ENCODE measurements around the gene DUSP10.

Gene DUSP10

DNA sequence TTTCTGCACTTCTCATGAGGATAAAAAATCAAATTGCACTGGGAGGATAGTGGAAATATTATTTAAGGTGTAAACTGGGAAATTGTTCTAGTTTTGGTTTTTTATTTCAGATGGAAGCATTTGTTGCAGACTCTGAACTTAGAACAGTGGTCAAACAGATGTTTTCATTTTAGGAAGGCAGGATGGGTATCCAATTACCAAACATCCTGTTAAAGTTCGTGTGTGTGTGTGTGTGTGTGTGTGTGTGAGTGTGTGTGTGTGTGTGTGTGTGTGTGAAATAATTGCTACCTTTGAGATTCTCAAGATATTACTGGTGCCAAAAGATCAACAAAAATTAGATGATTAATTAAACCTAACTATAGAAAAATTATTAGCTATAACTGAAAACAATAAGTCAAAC, 24.3 kb upstream of the DUSP10 start:
- no peak overlapping the region for H3K4me3 ChIP-seq (ENCODE audit: low read depth, low read length)

DNA sequence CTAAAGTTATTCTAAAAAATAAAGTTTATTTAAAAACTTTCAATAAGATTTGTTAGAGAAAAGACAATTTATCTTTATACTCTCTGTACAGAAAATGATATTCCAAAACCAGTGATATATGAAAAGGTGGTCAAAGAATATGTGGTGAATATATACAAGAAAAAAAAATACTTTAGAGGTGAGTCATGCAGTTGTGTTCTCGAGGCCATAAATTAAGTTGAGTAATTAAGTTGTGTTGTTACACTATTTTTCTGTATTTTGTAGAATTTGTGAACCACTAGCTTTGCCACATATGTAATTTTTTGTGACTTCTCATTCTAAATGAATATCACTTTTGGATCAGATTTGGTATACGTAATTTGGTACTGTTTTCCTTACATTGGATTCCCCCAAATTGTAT, 23.6 kb upstream of the DUSP10 start:
- no peak overlapping the region for H3K4me3 ChIP-seq (ENCODE audit: low read depth, low read length)

DNA sequence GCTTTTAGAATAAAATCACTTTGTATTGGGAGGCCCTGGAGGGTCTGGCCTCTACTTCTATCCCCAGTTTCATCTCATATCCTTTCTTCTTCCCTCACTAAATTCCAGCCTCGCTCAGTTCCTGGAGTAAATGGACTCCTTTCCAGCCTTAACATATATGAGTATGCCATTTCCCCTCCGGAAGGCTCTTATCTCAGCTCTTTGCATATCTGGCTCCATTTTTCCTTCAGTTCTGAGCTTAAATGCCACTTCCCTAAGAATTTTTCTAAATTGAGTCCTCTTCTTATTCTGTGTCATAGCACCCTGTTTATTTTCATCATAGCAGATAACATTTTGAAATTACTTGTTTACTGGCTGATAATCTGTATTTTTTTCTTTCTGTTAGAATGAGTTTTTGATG, 20.2 kb upstream of the DUSP10 start:
- H3K4me3 ChIP-seq (ENCODE audit: low read depth, low read length), result no peak overlapping the region

DNA sequence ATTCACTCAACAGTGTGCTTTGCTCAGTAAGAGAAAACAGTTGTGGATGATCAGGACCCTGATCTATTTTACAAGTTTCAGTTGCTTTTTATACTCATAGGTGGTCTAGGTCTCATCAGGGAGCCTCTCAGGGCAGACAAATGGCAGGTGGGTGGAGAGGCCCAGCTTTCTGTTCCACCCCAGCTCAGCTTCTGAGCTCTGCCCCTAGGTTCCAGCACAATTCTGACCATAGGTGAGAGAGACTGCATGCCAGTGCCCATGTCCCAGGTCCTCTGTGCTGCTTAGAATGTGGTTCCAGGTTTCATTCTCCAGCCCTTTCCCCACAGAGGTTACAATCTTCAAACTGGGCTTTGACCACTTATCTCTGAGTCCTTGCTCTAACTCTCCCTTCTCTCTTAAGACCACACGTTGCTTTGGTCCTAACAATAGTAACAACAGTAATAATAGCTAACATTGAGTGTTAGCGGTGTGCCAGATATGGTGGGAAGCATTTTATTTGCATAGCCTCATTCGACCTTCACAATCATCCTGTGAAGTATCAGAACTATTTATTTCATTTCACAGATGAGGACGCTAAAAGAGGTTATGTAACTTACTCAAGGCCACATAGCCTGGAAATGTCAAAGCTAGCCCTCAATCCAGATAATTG, 19.6 kb upstream of the DUSP10 start:
- H3K4me3 ChIP-seq (ENCODE audit: low read depth, low read length), result no peak overlapping the region

DNA sequence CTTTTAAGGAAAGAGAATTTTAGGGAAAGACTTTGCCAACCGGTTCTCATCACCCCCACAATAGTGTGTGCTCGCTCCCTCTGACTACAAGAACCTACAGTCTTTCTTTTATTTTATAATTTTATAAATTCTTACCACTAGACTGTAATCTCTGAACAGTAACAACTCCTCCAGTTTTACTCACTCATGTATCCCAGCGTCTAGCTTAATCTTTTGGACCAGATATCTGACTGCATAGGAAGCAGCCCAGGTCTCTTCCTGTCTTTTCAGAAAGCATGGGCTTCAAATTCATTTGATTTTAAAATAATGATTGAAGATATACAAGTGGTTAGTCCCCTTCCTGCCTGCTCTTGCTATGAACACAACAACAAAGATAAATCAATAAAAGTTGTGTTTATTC, 19.0 kb upstream of the DUSP10 start:
- H3K4me3 ChIP-seq (ENCODE audit: low read depth, low read length), result no peak overlapping the region

DNA sequence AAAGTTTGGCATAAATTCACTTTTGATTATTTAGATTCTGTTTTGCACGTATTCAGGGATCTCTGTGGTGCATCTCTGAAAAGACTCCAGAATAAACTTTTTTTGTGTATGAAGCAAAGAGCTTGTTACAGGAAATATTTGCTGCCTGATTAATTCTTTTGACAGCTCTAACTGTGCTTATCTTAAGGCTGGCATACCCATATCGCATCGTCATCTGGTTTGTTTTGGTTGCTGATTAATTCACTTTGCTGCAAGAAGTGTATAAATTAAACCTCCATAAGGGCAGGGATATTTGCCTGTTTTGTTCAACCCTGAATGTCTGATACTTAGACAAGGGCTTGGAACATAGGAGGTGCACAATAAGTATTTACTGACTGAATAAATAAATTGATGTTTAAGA, 17.5 kb upstream of the DUSP10 start:
- no peak overlapping the region for H3K4me3 ChIP-seq (ENCODE audit: low read depth, low read length)

DNA sequence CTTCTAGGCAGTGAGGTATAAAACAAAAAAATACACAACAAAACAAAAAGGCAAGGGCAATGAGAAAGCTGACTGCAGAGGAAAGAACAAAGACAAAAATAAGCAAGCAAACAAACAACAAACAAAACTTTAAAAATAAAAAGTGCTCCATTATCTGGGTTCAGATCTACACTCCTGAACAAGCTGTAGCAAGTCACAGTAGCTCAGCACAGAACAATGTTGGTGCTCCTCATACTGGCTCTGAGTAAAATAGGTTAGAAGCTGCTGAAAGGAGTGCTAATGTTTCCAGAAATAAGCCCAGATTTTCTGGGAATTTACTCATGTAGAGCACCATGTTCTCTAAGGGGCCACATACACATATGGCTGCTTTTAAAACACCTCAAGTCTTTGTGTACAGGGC, 16.6 kb upstream of the DUSP10 start:
- H3K4me3 ChIP-seq (ENCODE audit: low read depth, low read length), result no peak overlapping the region

DNA sequence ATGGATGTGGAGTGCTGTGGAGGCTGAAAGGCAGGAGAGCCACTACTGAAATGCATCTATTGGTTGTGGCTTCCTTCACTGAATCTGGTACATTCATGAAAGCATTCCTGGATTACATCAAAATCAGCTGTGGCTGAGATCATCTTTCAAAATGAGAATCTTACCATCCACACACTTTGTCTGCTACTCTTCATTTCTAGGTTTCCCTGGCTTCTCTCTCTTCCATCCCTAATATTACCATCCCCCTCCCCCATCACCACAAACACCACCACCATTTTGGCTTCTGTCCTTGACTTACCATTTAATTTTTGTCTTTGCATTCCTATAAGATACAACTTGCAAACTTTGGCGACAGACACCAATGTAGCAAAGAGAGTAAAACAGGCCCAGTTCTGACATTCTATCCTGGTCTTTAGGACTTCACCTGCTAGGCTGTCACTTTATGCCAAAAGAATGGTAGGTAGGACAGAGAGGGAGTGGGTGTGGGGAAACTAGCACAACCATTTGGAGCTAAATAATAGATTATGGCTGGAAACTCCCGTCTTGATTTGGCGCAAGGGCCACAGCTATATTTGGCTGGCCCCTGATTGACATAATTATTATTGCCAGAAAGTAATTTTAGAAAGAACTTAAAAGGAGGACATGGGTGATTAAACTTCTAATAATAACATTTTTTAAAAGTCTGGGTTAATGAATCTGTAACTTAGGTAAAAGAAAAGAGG, 15.1 kb upstream of the DUSP10 start:
- H3K4me3 ChIP-seq (ENCODE audit: low read depth, low read length), result no peak overlapping the region

DNA sequence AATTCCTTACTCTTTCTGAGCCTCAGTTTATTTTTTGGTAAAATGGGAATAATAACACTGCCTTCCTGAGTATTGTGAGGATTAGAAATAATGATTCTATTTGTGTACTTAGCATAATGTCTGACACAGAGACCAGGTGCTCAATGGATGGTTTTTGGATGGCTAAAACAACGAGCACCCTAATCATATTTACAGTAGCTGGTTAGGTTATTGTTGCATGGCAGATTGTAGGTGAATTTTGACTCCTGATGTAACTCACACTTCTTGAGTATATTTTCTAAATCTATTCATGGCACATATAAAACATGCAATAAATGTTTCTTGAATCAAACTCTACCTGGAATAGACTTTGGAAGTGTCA, 11.9 kb upstream of the DUSP10 start:
- H3K4me3 ChIP-seq (ENCODE audit: low read depth, low read length), result no peak overlapping the region

DNA sequence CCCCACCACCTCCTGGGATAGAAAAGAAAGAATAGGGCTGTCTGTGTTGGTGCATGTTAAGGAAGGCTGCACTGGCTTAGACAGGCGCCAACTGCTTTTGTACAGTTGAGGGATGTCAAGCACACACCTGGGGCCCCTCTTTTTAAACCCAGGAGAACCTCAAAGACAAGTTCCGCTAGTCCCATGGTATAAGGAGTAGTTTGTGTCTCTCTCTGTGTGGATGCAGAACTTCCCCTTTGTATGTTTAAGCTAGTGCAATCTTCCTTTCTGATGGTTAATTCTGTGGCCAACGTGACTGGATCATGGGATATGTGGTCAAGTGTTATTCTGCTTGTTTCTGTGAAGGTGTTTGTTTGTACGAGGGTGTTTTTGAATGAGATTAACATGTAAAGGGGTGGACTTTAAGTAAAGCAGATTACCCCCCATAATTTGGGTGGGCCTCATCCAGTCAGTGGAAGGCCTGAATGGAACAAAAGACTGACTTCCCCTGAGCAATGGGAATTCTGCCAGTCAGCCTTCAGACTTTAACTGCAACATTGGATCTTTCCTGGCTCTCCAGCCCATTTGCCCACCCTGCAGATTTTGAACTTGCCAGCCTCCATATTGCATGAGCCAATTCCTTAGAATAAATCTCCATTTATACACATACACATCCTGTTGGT, 9.5 kb upstream of the DUSP10 start:
- H3K4me3 ChIP-seq (ENCODE audit: low read depth, low read length), result no peak overlapping the region

DNA sequence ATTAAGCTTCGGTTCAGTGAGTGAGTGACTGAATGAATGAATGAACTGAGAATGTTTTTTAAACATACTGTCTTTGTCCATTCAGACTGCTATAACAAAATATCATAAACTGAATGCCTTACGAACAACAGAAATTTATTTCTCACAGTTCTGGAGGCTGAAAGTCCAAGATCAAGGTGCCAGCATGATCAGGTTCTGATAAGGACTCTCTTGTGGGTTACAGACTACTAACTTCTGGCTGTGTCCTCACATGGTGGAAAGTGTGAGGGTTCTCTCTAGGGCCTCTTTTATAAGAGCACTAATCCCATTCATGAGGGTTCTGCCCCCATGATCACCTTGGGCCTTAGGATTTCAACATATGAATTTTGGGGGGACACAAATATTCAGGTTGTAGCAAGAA, 7.1 kb upstream of the DUSP10 start:
- H3K4me3 ChIP-seq (ENCODE audit: low read depth, low read length), result no peak overlapping the region

DNA sequence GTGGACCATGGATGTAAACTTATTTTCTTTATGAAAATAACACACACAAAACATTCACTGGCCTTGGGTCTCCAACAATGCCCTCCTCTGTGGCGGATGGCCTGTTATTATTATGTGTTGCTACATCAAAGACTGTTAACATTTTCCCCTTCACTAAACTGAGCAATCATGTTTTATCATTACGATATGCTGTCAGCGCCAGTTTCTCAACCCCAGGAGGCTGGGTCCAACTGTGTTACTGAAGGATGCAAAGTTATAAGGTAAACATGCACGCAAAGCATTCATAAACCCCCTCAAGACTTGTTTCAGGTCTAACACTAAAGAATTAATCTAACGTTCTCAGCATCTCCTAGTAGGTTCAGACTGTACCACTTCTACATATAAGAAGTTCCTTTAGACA, 6.0 kb upstream of the DUSP10 start:
- no peak overlapping the region for H3K4me3 ChIP-seq (ENCODE audit: low read depth, low read length)

DNA sequence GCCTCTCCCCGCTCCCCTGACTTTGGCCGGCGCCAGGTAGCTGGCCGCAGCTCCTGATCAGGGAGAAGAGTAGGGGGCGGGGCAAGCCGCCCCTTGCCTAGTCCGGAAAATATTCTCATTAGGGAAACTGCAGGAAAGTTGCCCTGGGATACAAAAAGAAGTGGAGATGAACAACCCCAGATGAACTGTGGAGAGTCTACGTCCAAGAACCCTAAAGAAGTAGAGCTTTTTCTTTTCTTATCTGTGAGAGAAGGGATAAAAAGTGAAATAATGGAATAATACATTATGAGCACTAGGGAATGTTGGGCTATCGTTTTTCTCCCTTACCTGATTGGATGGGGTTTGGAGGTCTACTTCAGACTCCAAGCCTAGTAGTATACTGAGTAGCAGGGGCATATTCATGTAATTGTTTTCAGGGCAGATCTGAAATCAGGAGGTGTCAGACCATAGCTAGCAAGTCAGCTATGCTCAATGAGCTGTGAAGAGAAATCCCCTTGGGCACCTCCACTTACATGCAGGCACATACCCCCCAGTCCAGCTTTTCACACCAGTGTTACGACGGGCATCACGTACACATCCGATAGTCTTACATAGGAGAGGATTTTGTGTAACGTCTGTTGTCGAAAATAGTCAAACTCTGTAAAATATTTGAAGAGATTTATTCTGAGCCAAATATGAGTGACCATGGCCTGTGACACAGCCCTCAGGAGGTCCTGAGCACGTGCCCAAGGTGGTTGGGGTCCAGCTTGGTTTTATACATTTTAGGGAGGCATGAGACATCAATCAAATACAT, 1.7 kb upstream of the DUSP10 start:
- peak overlapping the region; percentile 44 for H3K4me3 ChIP-seq (ENCODE audit: low read depth, low read length)

DNA sequence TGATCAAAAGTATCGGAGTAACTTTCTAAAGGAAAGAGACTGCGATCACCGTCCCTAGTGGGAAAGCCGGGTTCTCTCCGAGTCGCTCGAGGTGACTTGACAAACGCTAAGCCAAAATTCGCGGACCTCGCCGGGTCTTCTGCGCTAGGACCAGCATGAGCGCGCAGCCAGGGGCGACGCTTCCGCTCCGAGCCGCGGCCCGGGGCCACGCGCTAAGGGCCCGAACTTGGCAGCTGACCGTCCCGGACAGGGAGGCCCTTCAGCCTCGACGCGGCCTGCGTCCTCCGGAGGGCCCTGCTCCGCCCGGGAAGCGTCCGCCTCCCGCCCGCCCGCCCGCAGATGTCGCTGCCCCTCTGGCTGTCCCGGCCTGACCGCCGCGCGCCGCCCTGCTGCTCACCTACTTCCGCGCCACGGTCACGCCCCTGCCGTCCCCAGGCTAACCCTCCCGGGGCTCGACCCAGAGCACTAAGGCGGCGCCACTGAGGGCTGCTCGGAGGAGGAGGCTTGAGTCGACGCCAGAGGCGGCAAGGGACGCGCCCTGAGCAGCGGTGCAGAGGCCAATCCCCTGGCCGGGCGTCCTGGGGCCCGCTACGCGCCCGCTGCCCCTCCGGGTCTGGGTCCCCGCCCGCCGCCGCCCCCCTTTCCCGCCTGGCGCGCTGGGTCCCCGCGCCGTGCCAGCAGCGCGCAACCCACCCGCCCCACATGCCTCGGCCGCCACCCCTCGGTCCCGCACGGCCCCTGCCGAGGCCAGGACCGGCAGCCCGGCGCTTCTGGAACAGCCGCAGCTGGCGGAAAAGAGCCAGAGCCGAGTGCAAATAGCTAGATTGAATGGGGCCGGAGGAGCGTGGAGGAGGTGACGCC, 896 bp upstream of the DUSP10 start:
- peak overlapping the region; percentile 44 for H3K4me3 ChIP-seq (ENCODE audit: low read depth, low read length)

DNA sequence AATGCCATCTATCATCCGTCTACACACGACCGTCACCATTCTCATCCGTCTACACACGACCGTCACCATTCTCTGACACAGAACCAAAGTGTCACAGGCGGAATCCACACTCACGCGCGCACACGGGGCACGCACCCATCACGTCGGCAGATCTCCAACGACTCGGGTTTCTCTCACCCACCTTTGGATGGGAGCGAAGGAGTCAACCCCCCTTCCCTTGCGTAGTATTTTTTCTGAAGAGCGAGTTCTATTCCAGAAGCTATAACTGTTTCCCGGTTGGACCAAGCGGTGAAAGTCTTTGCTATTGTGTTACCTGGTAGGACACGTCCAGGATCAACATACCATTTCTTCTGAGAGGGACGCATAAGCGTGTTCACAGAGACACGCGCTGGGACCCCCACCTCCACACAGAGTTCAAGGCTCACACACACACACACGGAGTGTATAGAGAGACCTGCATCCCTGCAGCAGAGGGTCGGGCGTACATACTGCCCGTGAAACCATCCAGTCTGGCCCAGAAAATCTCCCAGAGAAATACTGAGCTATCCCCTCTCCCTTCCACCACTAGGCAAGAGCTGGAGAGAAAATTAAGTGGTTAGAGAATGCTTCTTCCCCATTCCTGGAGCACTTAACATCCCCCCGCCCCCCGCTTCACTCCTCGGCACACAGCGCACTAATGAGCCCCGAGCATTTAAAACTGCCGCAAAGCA, 741 bp downstream of the DUSP10 start:
- peak overlapping the region; percentile 91 for H3K4me3 ChIP-seq (ENCODE audit: low read depth, low read length)

DNA sequence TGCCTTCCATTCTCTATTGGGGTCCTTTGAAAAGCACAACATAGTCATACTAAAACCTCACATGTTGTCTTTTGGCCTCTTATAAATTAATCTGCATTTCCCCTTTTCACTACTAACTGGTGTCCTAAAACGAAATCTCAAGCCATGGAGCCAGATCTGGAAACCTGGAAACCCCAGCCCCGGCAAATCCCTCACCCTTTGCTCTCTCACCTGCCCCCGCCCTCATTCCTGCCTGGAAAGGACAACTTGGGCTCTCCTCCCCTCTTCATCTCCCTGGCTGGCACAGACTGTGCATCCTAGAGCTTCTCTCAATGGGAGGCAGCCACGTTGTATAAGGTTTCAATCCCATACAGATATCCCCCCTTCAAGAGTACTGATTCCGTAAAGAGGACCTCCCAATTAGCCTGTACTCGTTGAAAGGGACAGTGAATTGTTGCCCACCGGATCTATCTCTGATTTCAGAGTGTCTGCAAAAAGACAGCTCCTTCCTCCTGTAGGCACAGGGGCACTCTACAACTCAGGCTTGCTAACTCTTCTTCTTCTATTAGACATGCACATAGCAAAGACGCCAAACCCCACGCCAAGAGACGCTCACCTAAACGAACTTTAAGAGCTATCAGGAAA, 1.4 kb downstream of the DUSP10 start:
- H3K4me3 ChIP-seq (ENCODE audit: low read depth, low read length), result peak overlapping the region; percentile 91

DNA sequence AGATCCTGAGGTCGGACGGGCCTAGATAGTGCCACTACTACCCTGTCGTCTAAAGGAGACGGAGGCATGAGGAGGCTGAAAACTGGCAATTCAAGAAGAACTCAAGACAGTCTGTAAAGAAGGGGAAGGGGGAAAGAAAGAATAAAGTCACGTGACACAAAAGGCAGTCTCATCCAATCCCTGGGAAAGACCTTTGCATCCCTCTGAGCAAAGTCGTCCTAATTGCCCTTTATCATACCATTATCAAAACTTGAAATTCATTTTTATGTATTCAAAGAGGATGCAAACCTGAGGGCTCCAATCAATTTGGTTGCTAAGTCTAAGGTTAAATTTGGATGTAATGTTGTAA, 2.2 kb downstream of the DUSP10 start:
- no peak overlapping the region for H3K4me3 ChIP-seq (ENCODE audit: low read depth, low read length)

DNA sequence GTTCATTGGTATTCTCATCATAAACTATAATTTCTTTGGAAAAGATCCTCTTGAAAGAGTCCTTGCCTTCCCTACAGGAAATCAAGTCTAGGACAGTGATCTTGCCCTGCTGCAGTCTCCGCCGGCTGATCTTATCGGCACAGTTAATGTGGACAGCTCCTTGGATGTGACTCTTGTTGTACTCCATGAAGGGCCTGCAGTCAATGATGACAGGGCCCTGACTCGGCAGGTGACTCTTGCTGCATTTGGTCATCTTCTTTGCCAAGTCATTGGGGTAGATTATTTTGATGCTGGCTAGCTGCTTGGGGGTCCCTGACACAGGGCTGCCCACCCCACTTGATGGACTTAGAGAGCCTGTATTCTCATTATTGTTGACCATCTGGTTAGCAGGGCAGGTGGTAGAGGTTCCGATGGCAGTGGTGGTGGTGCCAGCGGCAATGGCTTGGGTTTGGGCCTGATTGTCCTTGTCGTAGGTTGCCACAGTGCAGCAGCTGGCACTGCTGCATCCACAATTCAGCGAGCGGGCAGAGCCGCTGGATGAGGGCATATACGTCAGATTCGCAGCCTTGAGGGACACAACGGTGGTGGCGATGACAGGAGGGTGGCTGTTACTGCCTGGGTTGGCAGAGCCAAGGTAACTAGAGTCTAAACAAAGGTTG, 2.7 kb downstream of the DUSP10 start:
- no peak overlapping the region for H3K4me3 ChIP-seq (ENCODE audit: low read depth, low read length)

DNA sequence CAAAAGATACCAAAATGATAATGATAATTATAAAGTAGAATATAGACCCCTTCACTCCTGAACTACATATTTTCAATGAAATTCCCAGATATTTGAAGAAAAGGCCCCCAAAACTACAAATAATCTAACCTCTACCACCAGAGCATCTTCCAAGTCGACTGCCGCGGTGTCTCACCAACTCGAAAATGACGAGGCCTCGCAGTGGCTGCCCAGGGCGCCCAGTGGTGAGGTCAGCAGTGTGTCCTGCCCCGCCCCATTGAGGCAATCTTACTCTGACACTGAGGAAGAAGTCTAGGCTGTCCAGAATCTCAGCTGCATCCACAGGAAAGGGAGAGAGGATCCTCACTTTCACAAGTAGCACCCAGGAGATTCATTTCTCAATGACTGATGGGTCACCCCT, 5.2 kb downstream of the DUSP10 start:
- no peak overlapping the region for H3K4me3 ChIP-seq (ENCODE audit: low read depth, low read length)
